ENCODE results near the gene MCU. TPM values are rescaled to one million over a fixed set of nuclear protein-coding genes. Genes with fewer than 3 reads are reported as not detected.

MCU gene
- total and polyA plus RNA-seq, 2 of the 8 experiments (the other 6 are each of a cell fraction or from before 2014, with no cell fraction given): 51.6 to 62.2 TPM

DNA sequence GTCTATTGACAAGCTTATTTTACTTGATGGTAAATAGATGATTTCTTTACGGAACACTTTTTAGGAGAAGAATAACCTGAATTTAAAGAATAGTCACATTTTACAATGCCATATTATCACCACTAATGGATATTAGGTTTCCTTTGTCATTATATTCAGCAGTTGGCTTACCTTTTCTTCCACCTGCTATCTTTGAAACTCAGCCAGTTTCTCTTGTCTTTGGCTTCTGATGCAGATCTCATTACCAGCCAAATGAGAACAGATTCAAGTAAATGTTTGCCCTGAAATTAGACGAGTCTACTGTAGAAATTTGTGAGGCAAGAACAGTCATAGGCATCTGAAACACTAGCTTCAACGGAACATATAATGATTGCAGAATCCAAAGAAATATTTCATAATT is 116.1 kb downstream of the MCU start (continued):
- TF ChIP-seq, protein P1, sequence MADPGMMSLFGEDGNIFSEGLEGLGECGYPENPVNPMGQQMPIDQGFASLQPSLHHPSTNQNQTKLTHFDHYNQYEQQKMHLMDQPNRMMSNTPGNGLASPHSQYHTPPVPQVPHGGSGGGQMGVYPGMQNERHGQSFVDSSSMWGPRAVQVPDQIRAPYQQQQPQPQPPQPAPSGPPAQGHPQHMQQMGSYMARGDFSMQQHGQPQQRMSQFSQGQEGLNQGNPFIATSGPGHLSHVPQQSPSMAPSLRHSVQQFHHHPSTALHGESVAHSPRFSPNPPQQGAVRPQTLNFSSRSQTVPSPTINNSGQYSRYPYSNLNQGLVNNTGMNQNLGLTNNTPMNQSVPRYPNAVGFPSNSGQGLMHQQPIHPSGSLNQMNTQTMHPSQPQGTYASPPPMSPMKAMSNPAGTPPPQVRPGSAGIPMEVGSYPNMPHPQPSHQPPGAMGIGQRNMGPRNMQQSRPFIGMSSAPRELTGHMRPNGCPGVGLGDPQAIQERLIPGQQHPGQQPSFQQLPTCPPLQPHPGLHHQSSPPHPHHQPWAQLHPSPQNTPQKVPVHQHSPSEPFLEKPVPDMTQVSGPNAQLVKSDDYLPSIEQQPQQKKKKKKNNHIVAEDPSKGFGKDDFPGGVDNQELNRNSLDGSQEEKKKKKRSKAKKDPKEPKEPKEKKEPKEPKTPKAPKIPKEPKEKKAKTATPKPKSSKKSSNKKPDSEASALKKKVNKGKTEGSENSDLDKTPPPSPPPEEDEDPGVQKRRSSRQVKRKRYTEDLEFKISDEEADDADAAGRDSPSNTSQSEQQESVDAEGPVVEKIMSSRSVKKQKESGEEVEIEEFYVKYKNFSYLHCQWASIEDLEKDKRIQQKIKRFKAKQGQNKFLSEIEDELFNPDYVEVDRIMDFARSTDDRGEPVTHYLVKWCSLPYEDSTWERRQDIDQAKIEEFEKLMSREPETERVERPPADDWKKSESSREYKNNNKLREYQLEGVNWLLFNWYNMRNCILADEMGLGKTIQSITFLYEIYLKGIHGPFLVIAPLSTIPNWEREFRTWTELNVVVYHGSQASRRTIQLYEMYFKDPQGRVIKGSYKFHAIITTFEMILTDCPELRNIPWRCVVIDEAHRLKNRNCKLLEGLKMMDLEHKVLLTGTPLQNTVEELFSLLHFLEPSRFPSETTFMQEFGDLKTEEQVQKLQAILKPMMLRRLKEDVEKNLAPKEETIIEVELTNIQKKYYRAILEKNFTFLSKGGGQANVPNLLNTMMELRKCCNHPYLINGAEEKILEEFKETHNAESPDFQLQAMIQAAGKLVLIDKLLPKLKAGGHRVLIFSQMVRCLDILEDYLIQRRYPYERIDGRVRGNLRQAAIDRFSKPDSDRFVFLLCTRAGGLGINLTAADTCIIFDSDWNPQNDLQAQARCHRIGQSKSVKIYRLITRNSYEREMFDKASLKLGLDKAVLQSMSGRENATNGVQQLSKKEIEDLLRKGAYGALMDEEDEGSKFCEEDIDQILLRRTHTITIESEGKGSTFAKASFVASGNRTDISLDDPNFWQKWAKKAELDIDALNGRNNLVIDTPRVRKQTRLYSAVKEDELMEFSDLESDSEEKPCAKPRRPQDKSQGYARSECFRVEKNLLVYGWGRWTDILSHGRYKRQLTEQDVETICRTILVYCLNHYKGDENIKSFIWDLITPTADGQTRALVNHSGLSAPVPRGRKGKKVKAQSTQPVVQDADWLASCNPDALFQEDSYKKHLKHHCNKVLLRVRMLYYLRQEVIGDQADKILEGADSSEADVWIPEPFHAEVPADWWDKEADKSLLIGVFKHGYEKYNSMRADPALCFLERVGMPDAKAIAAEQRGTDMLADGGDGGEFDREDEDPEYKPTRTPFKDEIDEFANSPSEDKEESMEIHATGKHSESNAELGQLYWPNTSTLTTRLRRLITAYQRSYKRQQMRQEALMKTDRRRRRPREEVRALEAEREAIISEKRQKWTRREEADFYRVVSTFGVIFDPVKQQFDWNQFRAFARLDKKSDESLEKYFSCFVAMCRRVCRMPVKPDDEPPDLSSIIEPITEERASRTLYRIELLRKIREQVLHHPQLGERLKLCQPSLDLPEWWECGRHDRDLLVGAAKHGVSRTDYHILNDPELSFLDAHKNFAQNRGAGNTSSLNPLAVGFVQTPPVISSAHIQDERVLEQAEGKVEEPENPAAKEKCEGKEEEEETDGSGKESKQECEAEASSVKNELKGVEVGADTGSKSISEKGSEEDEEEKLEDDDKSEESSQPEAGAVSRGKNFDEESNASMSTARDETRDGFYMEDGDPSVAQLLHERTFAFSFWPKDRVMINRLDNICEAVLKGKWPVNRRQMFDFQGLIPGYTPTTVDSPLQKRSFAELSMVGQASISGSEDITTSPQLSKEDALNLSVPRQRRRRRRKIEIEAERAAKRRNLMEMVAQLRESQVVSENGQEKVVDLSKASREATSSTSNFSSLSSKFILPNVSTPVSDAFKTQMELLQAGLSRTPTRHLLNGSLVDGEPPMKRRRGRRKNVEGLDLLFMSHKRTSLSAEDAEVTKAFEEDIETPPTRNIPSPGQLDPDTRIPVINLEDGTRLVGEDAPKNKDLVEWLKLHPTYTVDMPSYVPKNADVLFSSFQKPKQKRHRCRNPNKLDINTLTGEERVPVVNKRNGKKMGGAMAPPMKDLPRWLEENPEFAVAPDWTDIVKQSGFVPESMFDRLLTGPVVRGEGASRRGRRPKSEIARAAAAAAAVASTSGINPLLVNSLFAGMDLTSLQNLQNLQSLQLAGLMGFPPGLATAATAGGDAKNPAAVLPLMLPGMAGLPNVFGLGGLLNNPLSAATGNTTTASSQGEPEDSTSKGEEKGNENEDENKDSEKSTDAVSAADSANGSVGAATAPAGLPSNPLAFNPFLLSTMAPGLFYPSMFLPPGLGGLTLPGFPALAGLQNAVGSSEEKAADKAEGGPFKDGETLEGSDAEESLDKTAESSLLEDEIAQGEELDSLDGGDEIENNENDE (IDR thresholded peaks at IDR 0.05; ENCODE audit: insufficient replicate concordance, low read length): no peak
- no peak for TF ChIP-seq RFX5 (IDR thresholded peaks at IDR 0.05; ENCODE audit: borderline replicate concordance, low read depth, low read length)
- TF ChIP-seq KDM1A (IDR thresholded peaks at IDR 0.05; ENCODE audit: borderline replicate concordance, low read length): no peak
- TF ChIP-seq MAFK (IDR thresholded peaks at IDR 0.05; ENCODE audit: low read depth, low read length): no peak
- no peak for TF ChIP-seq RAD21 (IDR thresholded peaks at IDR 0.05 in 1 of 2, conservative IDR thresholded peaks at IDR 0.05 in 1 of 2; ENCODE audit: low read depth in 2 of 2, low read length in 2 of 2)
- TF ChIP-seq SP2 (IDR thresholded peaks at IDR 0.05; ENCODE audit: low read length): no peak
- TF ChIP-seq, protein P2, sequence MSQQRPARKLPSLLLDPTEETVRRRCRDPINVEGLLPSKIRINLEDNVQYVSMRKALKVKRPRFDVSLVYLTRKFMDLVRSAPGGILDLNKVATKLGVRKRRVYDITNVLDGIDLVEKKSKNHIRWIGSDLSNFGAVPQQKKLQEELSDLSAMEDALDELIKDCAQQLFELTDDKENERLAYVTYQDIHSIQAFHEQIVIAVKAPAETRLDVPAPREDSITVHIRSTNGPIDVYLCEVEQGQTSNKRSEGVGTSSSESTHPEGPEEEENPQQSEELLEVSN (IDR thresholded peaks at IDR 0.05): no peak
- no peak for TF ChIP-seq SRF (IDR thresholded peaks at IDR 0.05; ENCODE audit: low read depth, low read length)
- no peak for TF ChIP-seq CHD1 (IDR thresholded peaks at IDR 0.05; ENCODE audit: low read depth, low read length)
